AG10803 (cell line): ENCODE results near the gene AKT2.

Experiments used
- DNase-seq: peaks from one replicate; pipeline ENCODE4 v3.0.0; 2010; ENCODE audit warnings: low read depth
- H3K4me3 ChIP-seq: 2 replicates; pipeline ENCODE4 v1.5.1; 2011; ENCODE audit warnings: mild to moderate bottlenecking, low read length, control low read depth
- TF ChIP-seq, protein P1 (sequence below): conservative IDR thresholded peaks from 2 replicates; pipeline ENCODE4 v1.5.1; 2011; ENCODE audit warnings: mild to moderate bottlenecking, low read length, control low read depth, inconsistent platforms

The AKT2 gene

GRCh38 chr19:40252395-40252794 lies 32.8 kb downstream of the AKT2 start:
- no peak for DNase-seq
- TF ChIP-seq, protein P1, sequence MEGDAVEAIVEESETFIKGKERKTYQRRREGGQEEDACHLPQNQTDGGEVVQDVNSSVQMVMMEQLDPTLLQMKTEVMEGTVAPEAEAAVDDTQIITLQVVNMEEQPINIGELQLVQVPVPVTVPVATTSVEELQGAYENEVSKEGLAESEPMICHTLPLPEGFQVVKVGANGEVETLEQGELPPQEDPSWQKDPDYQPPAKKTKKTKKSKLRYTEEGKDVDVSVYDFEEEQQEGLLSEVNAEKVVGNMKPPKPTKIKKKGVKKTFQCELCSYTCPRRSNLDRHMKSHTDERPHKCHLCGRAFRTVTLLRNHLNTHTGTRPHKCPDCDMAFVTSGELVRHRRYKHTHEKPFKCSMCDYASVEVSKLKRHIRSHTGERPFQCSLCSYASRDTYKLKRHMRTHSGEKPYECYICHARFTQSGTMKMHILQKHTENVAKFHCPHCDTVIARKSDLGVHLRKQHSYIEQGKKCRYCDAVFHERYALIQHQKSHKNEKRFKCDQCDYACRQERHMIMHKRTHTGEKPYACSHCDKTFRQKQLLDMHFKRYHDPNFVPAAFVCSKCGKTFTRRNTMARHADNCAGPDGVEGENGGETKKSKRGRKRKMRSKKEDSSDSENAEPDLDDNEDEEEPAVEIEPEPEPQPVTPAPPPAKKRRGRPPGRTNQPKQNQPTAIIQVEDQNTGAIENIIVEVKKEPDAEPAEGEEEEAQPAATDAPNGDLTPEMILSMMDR = no peak
- no peak overlapping the region for H3K4me3 ChIP-seq

DNA sequence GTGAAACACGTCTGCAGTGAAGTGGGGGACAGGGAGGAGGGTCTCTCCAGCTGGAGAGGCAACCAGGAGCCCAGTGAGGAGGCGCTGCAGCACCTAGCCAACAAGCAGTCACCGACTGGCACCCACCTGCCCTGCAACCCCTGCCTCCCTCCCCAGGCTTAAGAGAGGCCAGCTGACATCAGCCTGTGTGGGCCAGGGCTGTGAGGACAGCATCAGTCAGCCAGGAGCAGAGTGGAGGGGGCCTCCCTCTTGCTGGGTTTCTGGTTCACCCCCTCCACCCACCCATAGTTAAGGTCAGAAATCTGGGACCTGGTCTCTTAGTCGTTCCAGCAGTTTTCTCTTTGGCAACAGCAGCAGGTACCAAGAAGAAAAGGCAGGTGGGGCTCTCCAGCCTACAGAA lies 33.2 kb downstream of the AKT2 start:
- no peak overlapping the region for H3K4me3 ChIP-seq
- DNase-seq = no peak
- TF ChIP-seq, protein P1 = no peak

DNA sequence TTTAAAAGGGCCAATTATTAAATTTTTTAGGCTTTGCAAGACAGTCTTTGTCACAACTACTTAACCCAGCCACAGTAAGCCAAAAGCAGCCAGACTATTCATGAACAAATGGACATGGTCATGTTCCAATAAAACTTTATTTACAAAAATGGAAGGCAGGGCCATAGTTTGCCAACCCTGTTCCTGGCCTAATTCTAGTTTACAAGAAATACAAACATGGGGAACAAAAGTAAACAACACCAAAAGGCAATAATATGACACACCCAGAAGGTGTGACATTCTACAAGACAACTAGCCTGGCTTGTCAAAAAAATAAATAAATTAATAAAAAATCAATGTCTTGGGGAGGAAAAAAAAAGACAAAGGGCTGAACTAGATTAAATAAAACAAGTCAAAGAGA lies 33.9 kb downstream of the AKT2 start:
- TF ChIP-seq, protein P1 = no peak
- no peak for DNase-seq
- H3K4me3 ChIP-seq = no peak overlapping the region

GRCh38 chr19:40249781-40250180 lies 35.4 kb downstream of the AKT2 start:
- no peak for DNase-seq
- no peak overlapping the region for H3K4me3 ChIP-seq
- TF ChIP-seq, protein P1 = no peak

DNA sequence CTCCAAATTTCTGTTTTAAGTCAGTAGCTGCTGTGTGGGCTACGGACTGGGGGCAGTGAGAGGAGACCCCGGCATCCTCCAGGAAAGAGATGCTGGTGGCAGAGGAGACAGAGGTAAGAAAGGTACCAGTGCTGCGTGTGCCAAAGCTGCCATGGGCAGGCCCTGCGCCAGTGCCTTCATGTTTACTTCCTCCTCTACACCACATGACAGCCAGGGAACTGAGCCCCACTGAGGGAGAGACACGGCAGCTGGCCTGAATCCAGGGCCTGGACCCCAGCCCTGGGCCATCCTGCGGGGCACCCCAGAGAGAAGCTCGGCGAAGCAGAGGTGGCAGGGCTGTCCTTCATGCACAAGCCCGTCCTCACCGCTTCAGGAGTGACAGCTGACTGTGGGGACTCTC lies 35.9 kb downstream of the AKT2 start:
- TF ChIP-seq, protein P1 = no peak
- no peak overlapping the region for H3K4me3 ChIP-seq
- DNase-seq = no peak

DNA sequence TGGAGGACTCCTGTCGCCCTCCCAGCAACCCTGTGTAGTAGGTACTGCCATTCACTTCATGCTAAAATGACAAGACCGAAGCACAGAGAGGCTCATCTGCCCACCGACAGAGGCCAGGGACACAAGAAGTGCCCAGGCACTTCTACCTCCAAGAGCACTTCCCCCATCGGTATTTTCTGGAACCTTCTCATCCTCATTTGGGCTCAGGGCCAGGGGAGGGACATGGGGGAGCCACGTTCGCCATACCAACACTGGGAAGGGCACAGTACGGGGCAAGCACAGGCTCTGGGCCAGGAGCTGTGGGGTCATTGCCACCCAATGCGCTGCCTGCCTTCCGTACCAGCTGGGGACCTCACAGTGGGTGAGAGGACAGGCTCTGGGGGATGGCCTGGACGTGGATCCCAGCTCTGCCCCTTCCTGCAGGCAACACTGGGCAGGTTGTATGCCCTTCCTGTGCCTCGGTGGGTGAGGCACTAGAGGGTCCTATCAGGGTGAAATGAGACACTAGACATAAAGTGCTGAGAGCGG lies 37.3 kb downstream of the AKT2 start:
- no peak overlapping the region for H3K4me3 ChIP-seq
- DNase-seq = no peak
- TF ChIP-seq, protein P1 = no peak

DNA sequence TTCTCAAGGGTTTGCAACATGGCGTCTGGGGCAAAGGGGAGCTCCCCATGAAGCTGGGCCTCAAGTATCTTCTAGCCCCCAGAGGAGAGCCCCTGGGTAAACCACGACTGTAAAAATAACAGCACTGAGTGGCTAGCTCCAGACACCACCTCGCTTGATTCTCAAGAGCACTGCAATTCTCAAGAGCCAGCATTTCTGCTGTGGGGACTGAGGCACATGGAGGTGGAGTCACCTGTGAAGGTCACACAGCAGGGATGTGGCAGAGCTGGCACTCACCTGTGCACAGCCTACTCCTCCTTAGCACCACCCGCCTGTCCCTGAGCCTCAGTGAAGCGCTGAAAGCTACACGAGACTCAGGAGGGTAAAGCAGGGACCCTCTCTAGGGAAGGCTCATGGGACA lies 38.0 kb downstream of the AKT2 start:
- no peak overlapping the region for H3K4me3 ChIP-seq
- TF ChIP-seq, protein P1 = no peak
- DNase-seq = no peak
